ENCODE data around the gene SLC47A1. TPM values are rescaled to one million over a fixed set of nuclear protein-coding genes. Genes with fewer than 3 reads are reported as not detected.

Gene SLC47A1
- total and polyA plus RNA-seq, 2 of the 4 experiments (the other 2 are of a cell fraction), result not detected

- no TSS peak for BruUV-seq (replicated peaks)
- Histone ChIP-seq H3K9me1 (ENCODE audit: insufficient read depth, low read length) (no peaks in the 10 kb centered on the region), H3K27me3 (ENCODE audit: control insufficient read depth, insufficient read depth, low read length) (peaks cover 27% of the 10 kb centered on the region), H2AK5ac (ENCODE audit: low read depth, low read length) (no peak overlapping the region), H4K8ac (ENCODE audit: low read depth in 2 of 2, low read length in 2 of 2) (no peak overlapping the region), H2BK120ac (ENCODE audit: low read depth, low read length) (no peak overlapping the region), H3K23ac (ENCODE audit: low read depth, low read length) (no peak overlapping the region), H3K27ac (ENCODE audit: insufficient read depth, low read length) (no peak overlapping the region), H3K79me1 (ENCODE audit: low read depth in 1 of 2, low read length in 2 of 2) (no peaks in the 10 kb centered on the region), H3K4me2 (ENCODE audit: low read depth, low read length) (no peak overlapping the region), H3K9me3 (ENCODE audit: control insufficient read depth, insufficient read depth, low read length) (no peaks in the 10 kb centered on the region), H2AFZ (replicated peaks; ENCODE audit: low read length, poor library complexity) (no peak overlapping the region), H2BK5ac (ENCODE audit: low read depth, low read length, poor library complexity, severe bottlenecking) (no peak overlapping the region), H2BK20ac (ENCODE audit: low read depth, low read length) (no peak overlapping the region), H3K18ac (ENCODE audit: low read depth, low read length) (no peak overlapping the region), H3K56ac (ENCODE audit: extremely low read depth, insufficient read depth, low read length) (no peak overlapping the region), H4K5ac (ENCODE audit: low read depth, low read length) (no peak overlapping the region), H3K4ac (ENCODE audit: low read depth, low read length) (no peak overlapping the region), H3K36me3 (ENCODE audit: control insufficient read depth, insufficient read depth, low read length) (no peaks in the 10 kb centered on the region), H2BK15ac (ENCODE audit: low read depth, low read length) (no peak overlapping the region), H3K4me3 (ENCODE audit: insufficient read depth, low read depth, low read length) (no peak overlapping the region), H2AK9ac (replicated peaks; ENCODE audit: low read depth, low read length, poor library complexity) (no peak overlapping the region), H3K4me1 (ENCODE audit: control insufficient read depth, insufficient read depth, low read length) (no peaks in the 10 kb centered on the region), H3K14ac (replicated peaks; ENCODE audit: low read depth, low read length) (no peak overlapping the region), H4K20me1 (ENCODE audit: insufficient read depth, low read length) (no peaks in the 10 kb centered on the region), H4K91ac (ENCODE audit: insufficient read depth, low read depth, low read length) (no peak overlapping the region), H3K9ac (ENCODE audit: low read depth, low read length) (no peak overlapping the region)
- ATAC-seq (ENCODE audit: low read depth) (no peak), DNase-seq (no peak)
- POLR2A ChIA-PET (ENCODE audit: unreplicated experiment), result no interaction called here
- TF ChIP-seq MXI1 (IDR thresholded peaks at IDR 0.05; ENCODE audit: borderline replicate concordance, low read depth, low read length), result no peak
- no peak for TF ChIP-seq ELK1 (IDR thresholded peaks at IDR 0.05; ENCODE audit: borderline replicate concordance, low read depth, low read length)
- no peak for TF ChIP-seq USF2 (IDR thresholded peaks at IDR 0.05; ENCODE audit: low read depth, low read length)
- TF ChIP-seq CHD1 (IDR thresholded peaks at IDR 0.05; ENCODE audit: low read depth, low read length), result no peak
- no peak for TF ChIP-seq RCOR1 (IDR thresholded peaks at IDR 0.05; ENCODE audit: insufficient replicate concordance, low read length)
- TF ChIP-seq MAZ (IDR thresholded peaks at IDR 0.05; ENCODE audit: borderline replicate concordance, low read depth, low read length), result no peak
- no peak for TF ChIP-seq NFE2L2 (IDR thresholded peaks at IDR 0.05; ENCODE audit: low read depth, low read length)
- no peak for TF ChIP-seq RFX5 (IDR thresholded peaks at IDR 0.05; ENCODE audit: low read depth, low read length)
- TF ChIP-seq RAD21 (IDR thresholded peaks at IDR 0.05; ENCODE audit: low read length), result no peak
- no peak for TF ChIP-seq SMC3 (IDR thresholded peaks at IDR 0.05; ENCODE audit: low read depth, low read length)
- TF ChIP-seq, protein P1, sequence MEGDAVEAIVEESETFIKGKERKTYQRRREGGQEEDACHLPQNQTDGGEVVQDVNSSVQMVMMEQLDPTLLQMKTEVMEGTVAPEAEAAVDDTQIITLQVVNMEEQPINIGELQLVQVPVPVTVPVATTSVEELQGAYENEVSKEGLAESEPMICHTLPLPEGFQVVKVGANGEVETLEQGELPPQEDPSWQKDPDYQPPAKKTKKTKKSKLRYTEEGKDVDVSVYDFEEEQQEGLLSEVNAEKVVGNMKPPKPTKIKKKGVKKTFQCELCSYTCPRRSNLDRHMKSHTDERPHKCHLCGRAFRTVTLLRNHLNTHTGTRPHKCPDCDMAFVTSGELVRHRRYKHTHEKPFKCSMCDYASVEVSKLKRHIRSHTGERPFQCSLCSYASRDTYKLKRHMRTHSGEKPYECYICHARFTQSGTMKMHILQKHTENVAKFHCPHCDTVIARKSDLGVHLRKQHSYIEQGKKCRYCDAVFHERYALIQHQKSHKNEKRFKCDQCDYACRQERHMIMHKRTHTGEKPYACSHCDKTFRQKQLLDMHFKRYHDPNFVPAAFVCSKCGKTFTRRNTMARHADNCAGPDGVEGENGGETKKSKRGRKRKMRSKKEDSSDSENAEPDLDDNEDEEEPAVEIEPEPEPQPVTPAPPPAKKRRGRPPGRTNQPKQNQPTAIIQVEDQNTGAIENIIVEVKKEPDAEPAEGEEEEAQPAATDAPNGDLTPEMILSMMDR (conservative IDR thresholded peaks at IDR 0.05; ENCODE audit: low read depth, low read length), result no peak
- no peak for TF ChIP-seq CEBPB (IDR thresholded peaks at IDR 0.05; ENCODE audit: low read depth, low read length)
- no peak for TF ChIP-seq POLR2A (IDR thresholded peaks at IDR 0.05; ENCODE audit: low read depth, low read length)
- no peak for TF ChIP-seq BHLHE40 (IDR thresholded peaks at IDR 0.05; ENCODE audit: low read depth, low read length)
- no peak for TF ChIP-seq MAFK (IDR thresholded peaks at IDR 0.05; ENCODE audit: low read depth, low read length)
- no peak for TF ChIP-seq FOS (IDR thresholded peaks at IDR 0.05; ENCODE audit: low read depth, low read length)
- in situ Hi-C loops (cut with MboI; ENCODE audit: low sequenced_read_pairs), result no loop called here
- intact Hi-C loops (cut with micrococcal nuclease), result no loop called here
- CTCF ChIA-PET, result interaction anchor here (1.0 kb wide), 1 partner anchor 182 kb away, joined by 3 read pairs; no protein-coding TSS in a partner anchor
- 53% methylated on average over 2 of the region's 6 CpGs; no CpG with 5 or more reads in 1 of the 2 experiments for WGBS, 2 experiments (ENCODE audit: extremely low coverage in 2 of 2, insufficient read length in 1 of 2)
- dilution Hi-C loops (cut with HindIII; ENCODE audit: low sequenced_read_pairs, unreplicated experiment), result no loop called here
Observed at GRCh38 chr17:19546289-19547065, 12.8 kb downstream of the SLC47A1 start.

Data from IMR-90 (cell line).